Astrocyte (in vitro differentiated cells and primary cell): ENCODE measurements around the gene SLC35F6. TPM values are rescaled to one million over a fixed set of nuclear protein-coding genes. Genes with fewer than 3 reads are reported as not detected.

ENCODE experiments used
- DNase-seq: peaks from one replicate; pipeline ENCODE4 v3.0.0-alpha.2; 2010; ENCODE audit warnings: low read depth
- FAIRE-seq: peaks from 2 replicates; lab custom pipeline; 2011; peaks lifted over from hg19 to GRCh38; lab: Jason Lieb, UNC
- H2AFZ ChIP-seq: 2 replicates; pipeline ENCODE4 v1.6.0; 2012; ENCODE audit warnings: low read depth, low read length, inconsistent platforms
- H3K27ac ChIP-seq: 2 replicates; pipeline ENCODE4 v1.5.1; 2011; ENCODE audit warnings: low read depth, low read length, inconsistent platforms
- H3K27me3 ChIP-seq: 2 replicates; pipeline ENCODE4 v1.6.0; 2011; ENCODE audit warnings: low read length, inconsistent platforms; ENCODE audit not compliant: insufficient read depth
- H3K36me3 ChIP-seq: 2 replicates; pipeline ENCODE4 v1.5.1; 2011; ENCODE audit warnings: low read length, inconsistent platforms; ENCODE audit not compliant: insufficient read depth
- H3K4me1 ChIP-seq: 2 replicates; pipeline ENCODE4 v1.5.1; 2011; ENCODE audit warnings: low read length, inconsistent platforms; ENCODE audit not compliant: insufficient read depth
- H3K4me2 ChIP-seq: 2 replicates; pipeline ENCODE4 v1.6.0; 2012; ENCODE audit warnings: low read length, inconsistent platforms
- H3K4me3 ChIP-seq: 2 replicates; pipeline ENCODE4 v1.5.1; 2011; ENCODE audit warnings: low read depth, mild to moderate bottlenecking, low read length, inconsistent platforms; ENCODE audit not compliant: insufficient read depth
- H3K79me2 ChIP-seq: 2 replicates; pipeline ENCODE4 v1.6.0; 2012; ENCODE audit warnings: mild to moderate bottlenecking, low read length, inconsistent platforms; ENCODE audit not compliant: insufficient read depth
- H3K9ac ChIP-seq: 2 replicates; pipeline ENCODE4 v1.6.0; 2012; ENCODE audit warnings: mild to moderate bottlenecking, low read length, inconsistent platforms
- H3K9me3 ChIP-seq: 2 replicates; pipeline ENCODE4 v1.5.1; 2012; ENCODE audit warnings: low read depth, mild to moderate bottlenecking, low read length, inconsistent platforms; ENCODE audit not compliant: insufficient read depth
- H4K20me1 ChIP-seq: 2 replicates; pipeline ENCODE4 v1.6.0; 2012; ENCODE audit warnings: low read length, inconsistent platforms; ENCODE audit not compliant: insufficient read depth
- H3K27ac Mint-ChIP-seq: one replicate; pipeline ENCODE4 v1.8.0; 2021; ENCODE audit warnings: mild to moderate bottlenecking, mixed read lengths; ENCODE audit not compliant: unreplicated experiment
- H3K27me3 Mint-ChIP-seq: one replicate; pipeline ENCODE4 v1.8.0; 2021; ENCODE audit warnings: low read depth, mixed read lengths; ENCODE audit not compliant: unreplicated experiment
- H3K36me3 Mint-ChIP-seq: one replicate; pipeline ENCODE4 v1.8.0; 2021; ENCODE audit warnings: low read depth, mixed read lengths; ENCODE audit not compliant: unreplicated experiment
- H3K4me1 Mint-ChIP-seq: one replicate; pipeline ENCODE4 v1.8.0; 2021; ENCODE audit warnings: low read depth, mixed read lengths; ENCODE audit not compliant: unreplicated experiment
- H3K4me3 Mint-ChIP-seq: one replicate; pipeline ENCODE4 v1.8.0; 2021; ENCODE audit warnings: mild to moderate bottlenecking, moderate library complexity, mixed read lengths; ENCODE audit not compliant: unreplicated experiment
- H3K9me3 Mint-ChIP-seq: one replicate; pipeline ENCODE4 v1.8.0; 2021; ENCODE audit warnings: mild to moderate bottlenecking, mixed read lengths; ENCODE audit not compliant: unreplicated experiment
- CTCF ChIP-seq: IDR thresholded peaks from 2 replicates; pipeline ENCODE4 v1.5.1; 2011; ENCODE audit warnings: low read depth, mild to moderate bottlenecking, inconsistent platforms, low read length, moderate library complexity; ENCODE audit not compliant: insufficient read depth
- EZH2 ChIP-seq: IDR thresholded peaks from 2 replicates; pipeline ENCODE4 v1.6.1; 2012; ENCODE audit warnings: mild to moderate bottlenecking, low read length, inconsistent platforms; ENCODE audit not compliant: insufficient read depth
- total RNA-seq: library from RNA; stranded (reverse); gene quantifications from 2 replicates; pipeline ENCODE4 v1.2.1, GENCODE V29; 2021

The SLC35F6 gene
- total RNA-seq, 1 donor from 2014 or later = 41.9 TPM

GRCh38 chr2:26716340-26716739 is 47.7 kb upstream of the SLC35F6 start:
- peaks cover 4% of the 10 kb centered on the region for H3K27me3 ChIP-seq
- H3K4me1 ChIP-seq = peaks cover 15% of the 10 kb centered on the region
- Mint-ChIP-seq H3K27me3 (peaks cover 20% of the 10 kb centered on the region), H3K36me3 (peaks cover 4% of the 10 kb centered on the region), H3K27ac (no peak overlapping the region), H3K4me3 (no peak overlapping the region), H3K9me3 (peaks cover 4% of the 10 kb centered on the region), H3K4me1 (no peaks in the 10 kb centered on the region)
- no peaks in the 10 kb centered on the region for H3K79me2 ChIP-seq
- H3K36me3 ChIP-seq = no peaks in the 10 kb centered on the region
- FAIRE-seq (no peak), DNase-seq (no peak)
- peaks cover 5% of the 10 kb centered on the region for H4K20me1 ChIP-seq
- TF ChIP-seq CTCF (no peak), EZH2 (no peak)
- no peaks in the 10 kb centered on the region for H3K9me3 ChIP-seq
- H3K4me2 ChIP-seq = no peak overlapping the region
- no peak overlapping the region for H3K4me3 ChIP-seq
- H2AFZ ChIP-seq = no peak overlapping the region
- no peak overlapping the region for H3K27ac ChIP-seq
- H3K9ac ChIP-seq = no peak overlapping the region

- no peaks in the 10 kb centered on the region for H3K4me1 Mint-ChIP-seq
- no peak for FAIRE-seq
- peaks cover 4% of the 10 kb centered on the region for H3K27me3 ChIP-seq
- no peaks in the 10 kb centered on the region for H3K79me2 ChIP-seq
- H3K27ac Mint-ChIP-seq = no peak overlapping the region
- no peak overlapping the region for H3K27ac ChIP-seq
- H3K36me3 ChIP-seq = no peaks in the 10 kb centered on the region
- H2AFZ ChIP-seq = no peak overlapping the region
- peaks cover 4% of the 10 kb centered on the region for H3K36me3 Mint-ChIP-seq
- H3K4me2 ChIP-seq = no peak overlapping the region
- no peak for TF ChIP-seq EZH2
- no peak for TF ChIP-seq CTCF
- peaks cover 19% of the 10 kb centered on the region for H3K4me1 ChIP-seq
- no peak overlapping the region for H3K4me3 Mint-ChIP-seq
- H3K9me3 ChIP-seq = no peaks in the 10 kb centered on the region
- peaks cover 5% of the 10 kb centered on the region for H4K20me1 ChIP-seq
- H3K27me3 Mint-ChIP-seq = peaks cover 15% of the 10 kb centered on the region
- no peak for DNase-seq
- H3K9ac ChIP-seq = no peak overlapping the region
- H3K9me3 Mint-ChIP-seq = peaks cover 4% of the 10 kb centered on the region
- no peak overlapping the region for H3K4me3 ChIP-seq
Measured at GRCh38 chr2:26716769-26717168, 47.3 kb upstream of the SLC35F6 start.

GRCh38 chr2:26717362-26717761 is 46.7 kb upstream of the SLC35F6 start:
- H3K4me1 ChIP-seq = peaks cover 19% of the 10 kb centered on the region

More at GRCh38 chr2:26717362-26717761, 46.7 kb upstream of the SLC35F6 start:
- Histone ChIP-seq H3K4me3 (no peak overlapping the region), H2AFZ (no peak overlapping the region), H3K9ac (no peak overlapping the region), H3K79me2 (no peaks in the 10 kb centered on the region), H3K4me2 (no peak overlapping the region), H3K27ac (no peak overlapping the region), H3K36me3 (no peaks in the 10 kb centered on the region), H4K20me1 (peaks cover 5% of the 10 kb centered on the region), H3K9me3 (no peaks in the 10 kb centered on the region), H3K27me3 (no peaks in the 10 kb centered on the region)
- DNase-seq (no peak), FAIRE-seq (no peak)
- TF ChIP-seq CTCF (no peak), EZH2 (no peak)
- Mint-ChIP-seq H3K27ac (no peak overlapping the region), H3K27me3 (peaks cover 13% of the 10 kb centered on the region), H3K9me3 (peaks cover 4% of the 10 kb centered on the region), H3K4me1 (no peaks in the 10 kb centered on the region), H3K4me3 (no peak overlapping the region), H3K36me3 (peaks cover 4% of the 10 kb centered on the region)
